ENCODE measurements around the gene BLNK. TPM values are rescaled to one million over a fixed set of nuclear protein-coding genes. Genes with fewer than 3 reads are reported as not detected.

Gene BLNK
- total RNA-seq, 2 donors from 2014 or later = 13.5 to 55.4 TPM

DNA sequence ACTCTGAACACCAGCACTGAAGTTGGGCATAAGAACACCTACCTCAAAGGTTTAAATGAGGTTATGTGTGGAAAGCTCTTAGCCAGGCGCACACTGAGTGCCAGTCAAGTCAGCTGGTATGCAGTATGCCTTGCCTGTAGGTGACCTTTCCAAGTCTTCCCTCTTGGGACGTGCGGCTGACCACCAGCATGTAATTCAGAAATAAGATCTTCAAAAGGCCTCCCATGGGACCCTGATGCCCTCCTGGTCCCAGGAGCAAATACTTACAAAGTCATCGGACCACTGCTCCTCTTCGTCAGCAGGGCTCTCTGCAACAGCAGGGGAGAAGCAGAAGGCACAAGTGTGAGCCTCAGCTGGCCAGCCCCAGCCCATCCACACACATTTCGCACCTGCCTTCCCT lies 40.8 kb downstream of the BLNK start:
- Histone ChIP-seq H3K36me3 (replicated peaks in 1 of 2; ENCODE audit: insufficient read depth in 1 of 2, low read depth in 2 of 2) (peaks cover 0 to 2% of the 10 kb centered on the region in 2 donors), H3K27me3 (no peaks in the 10 kb centered on the region), H3K27ac (no peak overlapping the region), H3K4me1 (peaks cover 13% of the 10 kb centered on the region), H3K9me3 (no peaks in the 10 kb centered on the region), H3K4me3 (no peak overlapping the region)
- 87 to 89% methylated on average over 6 of the region's 6 CpGs for WGBS, 2 donors
- intact Hi-C loops (cut with DNase I) = loop anchor here (5.0 kb wide), 1 partner anchor 67 kb away; no protein-coding TSS in a partner anchor
- ATAC-seq = no peak
- TF ChIP-seq, protein P1, sequence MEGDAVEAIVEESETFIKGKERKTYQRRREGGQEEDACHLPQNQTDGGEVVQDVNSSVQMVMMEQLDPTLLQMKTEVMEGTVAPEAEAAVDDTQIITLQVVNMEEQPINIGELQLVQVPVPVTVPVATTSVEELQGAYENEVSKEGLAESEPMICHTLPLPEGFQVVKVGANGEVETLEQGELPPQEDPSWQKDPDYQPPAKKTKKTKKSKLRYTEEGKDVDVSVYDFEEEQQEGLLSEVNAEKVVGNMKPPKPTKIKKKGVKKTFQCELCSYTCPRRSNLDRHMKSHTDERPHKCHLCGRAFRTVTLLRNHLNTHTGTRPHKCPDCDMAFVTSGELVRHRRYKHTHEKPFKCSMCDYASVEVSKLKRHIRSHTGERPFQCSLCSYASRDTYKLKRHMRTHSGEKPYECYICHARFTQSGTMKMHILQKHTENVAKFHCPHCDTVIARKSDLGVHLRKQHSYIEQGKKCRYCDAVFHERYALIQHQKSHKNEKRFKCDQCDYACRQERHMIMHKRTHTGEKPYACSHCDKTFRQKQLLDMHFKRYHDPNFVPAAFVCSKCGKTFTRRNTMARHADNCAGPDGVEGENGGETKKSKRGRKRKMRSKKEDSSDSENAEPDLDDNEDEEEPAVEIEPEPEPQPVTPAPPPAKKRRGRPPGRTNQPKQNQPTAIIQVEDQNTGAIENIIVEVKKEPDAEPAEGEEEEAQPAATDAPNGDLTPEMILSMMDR (IDR thresholded peaks at IDR 0.05) = no peak
- TF ChIP-seq POLR2A (IDR thresholded peaks at IDR 0.05) = no peak
- DNase-seq = no peak

DNA sequence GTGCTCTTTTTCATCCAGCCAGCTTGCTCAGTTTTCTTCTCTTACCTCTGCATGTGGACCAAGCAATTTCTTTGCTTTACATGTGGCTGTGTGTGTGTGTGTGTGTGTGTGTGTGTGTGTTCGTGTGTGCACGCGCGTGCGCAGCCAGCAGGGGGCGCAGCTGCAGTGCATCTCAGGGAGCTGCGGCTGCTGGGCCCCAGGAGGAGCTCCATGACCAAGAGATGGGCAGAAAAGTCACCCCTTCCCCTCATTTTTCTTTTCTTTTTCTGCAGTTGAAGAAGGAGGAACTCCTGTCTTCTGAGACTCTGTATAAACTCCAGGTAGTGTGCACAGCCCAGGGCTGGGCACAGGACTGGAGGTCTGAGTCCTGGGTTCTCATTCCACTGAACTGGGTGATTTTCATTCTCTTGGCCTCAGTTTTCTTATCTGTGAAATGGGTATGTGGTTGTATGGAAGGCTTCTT lies 41.8 kb downstream of the BLNK start:
- Histone ChIP-seq H3K27ac (no peak overlapping the region), H3K9me3 (no peaks in the 10 kb centered on the region), H3K4me1 (peaks cover 13% of the 10 kb centered on the region), H3K4me3 (no peak overlapping the region), H3K27me3 (no peaks in the 10 kb centered on the region), H3K36me3 (replicated peaks in 1 of 2; ENCODE audit: insufficient read depth in 1 of 2, low read depth in 2 of 2) (peaks cover 0 to 2% of the 10 kb centered on the region in 2 donors)
- no peak for TF ChIP-seq POLR2A (IDR thresholded peaks at IDR 0.05)
- TF ChIP-seq, protein P1 (IDR thresholded peaks at IDR 0.05) = peak; percentile 73 to 100 (median 92)
- peak; percentile 84 to 92 (median 84) for DNase-seq
- ATAC-seq = peak; percentile 76
- WGBS, 2 donors = 0% methylated on average over 7 of the region's 7 CpGs
- intact Hi-C loops (cut with DNase I) = loop anchor here (5.0 kb wide), 1 partner anchor 68 kb away; no protein-coding TSS in a partner anchor

DNA sequence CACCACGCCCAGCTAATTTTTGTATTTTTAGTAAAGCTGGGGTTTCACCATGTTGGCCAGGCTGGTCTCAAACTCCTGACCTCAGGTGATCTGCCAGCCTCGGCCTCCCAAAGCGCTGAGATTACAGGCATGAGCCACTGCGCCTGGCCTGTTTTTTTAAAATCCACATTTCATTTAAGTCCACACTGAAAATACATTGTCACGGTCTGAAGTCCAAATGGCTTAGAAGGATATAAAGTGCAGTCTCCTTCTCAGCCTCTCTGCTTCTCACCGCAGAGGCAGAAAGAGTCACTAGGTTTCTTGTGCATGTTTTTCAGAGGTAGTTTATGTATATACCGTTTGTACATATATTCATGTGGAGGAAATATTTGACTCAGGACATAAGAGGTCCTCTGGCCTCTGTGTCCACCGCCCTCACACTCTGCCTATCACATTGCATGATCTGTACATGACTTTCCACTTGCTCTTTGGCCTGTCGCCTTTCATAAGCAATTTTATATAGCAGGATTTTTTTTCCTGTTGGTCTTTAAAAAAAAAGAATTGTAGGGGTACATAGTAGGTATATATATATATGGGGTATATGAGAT lies 42.9 kb downstream of the BLNK start:
- H3K36me3 ChIP-seq (replicated peaks in 1 of 2; ENCODE audit: insufficient read depth in 1 of 2, low read depth in 2 of 2) = peaks cover 0 to 2% of the 10 kb centered on the region in 2 donors
- intact Hi-C loops (cut with DNase I) = no loop called here
- 84 to 86% methylated on average over 9 of the region's 9 CpGs for WGBS, 2 donors
- H3K4me1 ChIP-seq = peaks cover 13% of the 10 kb centered on the region
- no peaks in the 10 kb centered on the region for H3K9me3 ChIP-seq
- TF ChIP-seq, protein P1 (IDR thresholded peaks at IDR 0.05) = no peak
- TF ChIP-seq POLR2A (IDR thresholded peaks at IDR 0.05) = no peak
- no peak overlapping the region for H3K4me3 ChIP-seq
- DNase-seq (no peak), ATAC-seq (no peak)
- no peaks in the 10 kb centered on the region for H3K27me3 ChIP-seq
- H3K27ac ChIP-seq = no peak overlapping the region

DNA sequence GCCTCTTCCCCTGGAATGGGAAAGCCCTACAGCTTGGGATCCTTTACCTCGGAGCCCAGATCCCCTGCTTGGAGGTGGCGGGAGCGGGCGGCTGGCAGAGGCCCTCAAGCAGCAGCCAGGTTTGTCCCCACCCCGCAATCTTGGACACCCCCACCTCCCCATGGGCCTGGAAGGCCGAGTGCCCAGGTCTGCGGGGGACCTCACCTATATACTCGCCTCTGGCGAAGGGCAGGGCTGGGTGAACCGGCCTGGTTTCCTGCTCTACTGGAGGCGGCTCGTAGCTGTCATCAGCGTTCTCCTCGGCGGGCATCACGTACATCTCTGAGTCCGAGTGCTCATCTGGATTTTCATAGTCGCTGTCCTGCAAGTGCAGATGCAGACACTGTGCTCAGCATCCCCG lies 44.2 kb downstream of the BLNK start:
- no peak for DNase-seq
- Histone ChIP-seq H3K4me3 (no peak overlapping the region), H3K27ac (no peak overlapping the region), H3K9me3 (no peaks in the 10 kb centered on the region), H3K27me3 (no peaks in the 10 kb centered on the region), H3K36me3 (replicated peaks in 1 of 2; ENCODE audit: insufficient read depth in 1 of 2, low read depth in 2 of 2) (peaks cover 0 to 8% of the 10 kb centered on the region in 2 donors), H3K4me1 (peaks cover 13% of the 10 kb centered on the region)
- 89 to 95% methylated on average over 16 to 19 of the region's 19 CpGs for WGBS, 2 donors
- no peak for ATAC-seq
- TF ChIP-seq, protein P1 (IDR thresholded peaks at IDR 0.05) = no peak
- TF ChIP-seq POLR2A (IDR thresholded peaks at IDR 0.05) = no peak
- intact Hi-C loops (cut with DNase I) = no loop called here

DNA sequence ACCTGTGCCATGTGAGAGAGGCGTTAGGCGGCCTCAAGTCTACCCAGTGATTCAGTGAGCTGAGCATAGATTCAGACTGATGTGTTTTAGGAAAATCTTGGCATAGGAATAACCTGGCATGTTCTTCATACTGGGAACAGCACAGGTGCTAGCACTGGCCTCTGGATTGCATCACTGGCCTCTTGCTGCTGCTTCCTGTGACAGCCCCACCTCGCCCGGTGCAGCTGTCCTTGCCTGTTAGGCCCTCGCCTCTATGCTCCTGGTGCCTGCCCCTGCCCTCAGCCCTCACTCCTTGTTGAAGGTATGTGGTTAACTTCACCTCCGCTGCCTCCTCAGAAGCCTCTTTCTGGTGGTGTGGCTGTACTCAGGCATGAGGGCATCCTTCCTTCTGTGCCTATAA lies 46.2 kb downstream of the BLNK start:
- no peak for TF ChIP-seq POLR2A (IDR thresholded peaks at IDR 0.05)
- intact Hi-C loops (cut with DNase I) = no loop called here
- peaks cover 13% of the 10 kb centered on the region for H3K4me1 ChIP-seq
- no peak overlapping the region for H3K4me3 ChIP-seq
- H3K27me3 ChIP-seq = no peaks in the 10 kb centered on the region
- 44 to 54% methylated on average over 6 of the region's 6 CpGs for WGBS, 2 donors
- peaks cover 6 to 8% of the 10 kb centered on the region in 2 donors for H3K36me3 ChIP-seq (replicated peaks in 1 of 2; ENCODE audit: insufficient read depth in 1 of 2, low read depth in 2 of 2)
- peak; percentile 73 to 92 (median 88) for DNase-seq
- H3K27ac ChIP-seq = peak overlapping the region; percentile 41 to 61 (median 52)
- no peaks in the 10 kb centered on the region for H3K9me3 ChIP-seq
- peak; percentile 90 for ATAC-seq

Measured in body of pancreas (tissue), 4 donors.